HG03378 (cell line): ENCODE measurements around the gene POR.
"Not testable (repeated sequence)": the region's sequence is repeated elsewhere in the genome, so short reads cannot be mapped to it uniquely, and the experiment has no call there.

Experiments
- ATAC-seq: cut with Tn5 transposase; IDR thresholded peaks from one replicate; pipeline ENCODE4 v1.9.1; 2021; ENCODE audit warnings: mild to moderate bottlenecking, moderate library complexity; ENCODE audit not compliant: unreplicated experiment

The POR gene

DNA sequence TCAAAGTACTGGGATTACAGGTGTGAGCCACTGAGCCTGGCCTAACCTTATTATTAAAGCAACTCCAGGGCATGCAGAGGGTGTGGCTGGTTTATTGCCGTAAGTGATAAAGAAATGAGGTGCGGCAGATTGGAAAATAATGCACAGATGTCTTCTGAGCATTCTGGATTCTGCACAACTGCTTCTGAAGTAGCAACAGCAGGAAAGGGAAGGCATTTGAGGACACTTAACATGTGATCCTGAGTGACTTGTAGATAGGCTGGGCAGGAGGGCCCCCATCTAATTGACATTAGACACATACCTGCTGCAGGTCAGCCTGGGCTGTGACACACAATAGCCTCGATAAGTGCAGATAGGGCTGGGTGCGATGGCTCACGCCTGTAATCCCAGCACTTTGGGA lies 30.5 kb upstream of the POR start:
- ATAC-seq: no peak

DNA sequence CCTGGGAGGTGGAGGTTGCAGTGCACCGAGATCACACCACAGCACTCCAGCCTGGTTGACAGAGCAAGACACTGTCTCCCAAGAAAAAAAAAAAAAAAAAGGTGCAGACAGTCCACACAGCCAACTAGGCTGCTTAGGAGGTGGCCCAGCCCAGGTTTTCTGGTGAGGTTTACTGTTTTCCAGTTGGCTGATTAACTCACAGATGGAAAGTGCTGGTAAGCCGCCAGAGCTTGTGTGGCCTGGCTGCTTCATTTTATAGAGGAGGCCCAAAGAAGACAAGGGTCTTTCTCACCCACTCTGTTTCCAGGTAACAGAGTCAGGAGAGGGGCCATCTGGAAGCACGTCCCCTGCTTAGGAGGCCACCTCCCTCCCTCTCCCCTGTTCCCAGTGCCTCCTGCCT lies 29.9 kb upstream of the POR start:
- no peak for ATAC-seq

DNA sequence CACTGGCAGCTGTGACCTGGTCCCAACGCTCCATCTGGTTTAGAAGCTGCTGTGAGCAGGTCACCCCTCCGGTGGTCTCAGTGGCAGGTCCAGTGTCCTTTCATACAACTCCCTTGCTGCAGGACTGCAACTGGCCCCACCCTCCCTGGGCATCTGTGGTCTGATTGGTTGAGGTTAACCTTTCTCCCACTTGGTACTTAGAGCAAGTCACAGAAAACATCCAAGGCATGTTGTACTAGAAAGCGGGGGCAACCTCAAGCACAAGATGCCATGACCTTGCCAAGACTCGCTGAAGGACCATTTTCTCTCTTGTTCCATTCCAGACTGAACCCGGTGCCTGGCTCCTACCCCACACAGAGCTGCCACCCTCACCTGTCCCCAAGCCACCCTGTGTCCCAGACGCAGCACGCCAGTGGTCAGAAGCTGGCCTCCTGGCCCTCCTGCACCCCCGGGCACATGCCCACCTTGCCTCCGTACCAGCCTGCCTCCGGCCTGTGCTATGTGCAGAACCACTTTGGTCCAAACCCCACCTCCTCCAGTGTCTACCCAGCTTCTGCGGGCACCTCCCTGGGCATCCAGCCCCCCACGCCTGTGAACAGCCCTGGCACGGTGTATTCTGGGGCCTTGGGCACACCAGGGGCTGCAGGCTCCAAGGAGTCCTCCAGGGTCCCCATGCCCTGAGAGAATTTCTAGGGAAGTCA lies 27.1 kb upstream of the POR start:
- ATAC-seq: no peak

DNA sequence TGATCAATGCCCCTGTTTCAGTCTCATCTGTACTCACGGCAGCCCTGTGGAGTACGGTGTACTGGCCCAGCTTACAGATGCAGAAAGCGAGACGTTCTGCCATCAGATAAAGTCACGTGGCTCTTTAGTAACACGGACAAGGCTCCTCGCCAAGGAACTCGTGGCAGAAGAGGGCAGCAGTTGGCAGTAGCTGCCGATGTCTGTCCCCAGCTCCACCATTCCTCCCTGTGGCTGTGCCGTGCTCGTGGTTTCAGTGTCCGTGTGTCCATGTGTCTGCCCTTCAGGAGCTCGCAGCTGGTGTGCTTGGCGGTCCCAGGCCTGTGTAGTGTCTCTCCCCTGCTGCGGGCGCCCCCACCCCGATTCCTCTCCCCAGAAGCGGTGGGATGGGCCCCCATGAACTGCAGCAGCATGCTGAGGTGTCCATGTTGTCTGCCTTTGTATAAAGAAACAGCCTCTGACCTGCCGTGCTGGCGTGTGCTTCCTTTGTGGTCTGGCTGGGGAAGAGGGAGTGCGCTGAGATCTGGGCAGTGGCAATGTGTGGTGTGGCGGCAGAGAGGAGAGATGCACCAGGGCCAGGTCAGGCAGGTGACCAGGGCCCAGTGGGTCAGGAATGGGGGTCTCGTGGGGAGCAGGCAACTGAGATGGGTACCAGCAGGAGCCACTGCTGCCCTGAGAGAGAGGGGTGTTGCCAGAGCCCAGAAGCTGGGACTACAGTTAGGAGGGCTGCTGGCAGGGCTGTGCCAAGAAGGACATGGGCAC lies 26.3 kb upstream of the POR start:
- ATAC-seq: no peak

DNA sequence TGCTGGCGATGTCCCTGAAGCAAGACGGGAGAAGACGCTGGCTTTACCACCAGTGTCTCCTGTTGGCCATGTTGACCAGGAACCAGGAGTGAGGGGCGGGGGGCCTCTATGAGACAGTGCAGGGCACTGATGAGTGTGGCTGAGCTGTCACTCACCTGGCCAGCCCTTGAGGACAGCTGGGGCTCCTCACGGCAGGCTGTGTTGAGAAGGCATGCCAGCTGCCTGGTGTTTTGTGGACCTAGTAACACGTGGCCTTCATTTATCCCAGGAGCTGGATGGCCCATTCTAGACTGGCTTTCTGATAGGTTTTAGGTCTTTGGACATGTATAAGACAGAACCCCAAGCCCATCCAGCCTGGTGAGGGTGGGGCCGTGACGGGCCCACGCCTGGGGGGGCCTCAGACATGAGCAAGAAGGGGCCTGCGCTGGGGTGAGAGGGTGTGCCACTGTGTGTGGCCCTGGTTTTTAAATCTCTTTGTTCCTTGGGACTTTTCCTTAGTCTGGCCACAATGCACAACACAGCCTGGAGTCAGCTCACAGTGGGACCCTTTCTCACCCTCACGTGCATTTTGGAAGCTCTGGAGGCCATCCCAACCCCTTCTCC lies 25.6 kb upstream of the POR start:
- ATAC-seq: no peak

DNA sequence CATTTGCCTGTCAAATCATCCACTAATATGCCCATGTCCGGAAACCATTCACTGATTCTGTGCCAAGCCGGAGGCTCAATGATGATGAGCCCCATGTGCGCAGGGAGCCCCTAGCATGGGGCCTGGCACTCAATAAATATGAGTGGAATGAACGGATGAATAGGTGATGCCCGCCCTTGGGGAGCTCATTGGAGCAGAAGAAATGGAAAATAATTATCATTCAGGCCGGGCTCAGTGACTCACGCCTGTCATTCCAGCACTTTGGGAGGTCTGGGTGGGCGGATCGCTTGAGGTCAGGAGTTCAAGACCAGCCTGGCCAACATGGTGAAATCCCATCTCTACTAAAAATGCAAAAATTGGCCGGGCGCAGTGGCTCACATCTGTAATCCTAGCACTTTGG lies 25.1 kb upstream of the POR start:
- no peak for ATAC-seq

DNA sequence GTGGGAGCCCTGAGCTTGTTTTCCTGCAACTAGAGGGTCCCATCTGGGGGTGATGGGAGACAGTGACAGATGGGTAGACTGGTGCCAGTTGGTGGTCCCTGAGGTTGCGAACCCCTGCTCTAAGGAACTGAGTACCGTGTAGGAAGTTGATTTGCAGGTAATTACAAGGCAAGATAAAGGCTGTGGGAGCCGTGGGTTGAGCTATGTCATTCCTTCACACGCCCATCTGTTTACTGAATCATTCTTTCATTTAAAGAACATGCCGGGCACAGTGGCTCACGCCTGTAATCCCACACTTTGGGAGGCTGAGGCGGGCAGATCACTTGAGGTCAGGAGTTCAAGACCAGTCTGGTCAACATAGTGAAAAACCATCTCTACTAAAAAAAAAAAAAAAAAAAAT lies 23.7 kb upstream of the POR start:
- not testable (repeated sequence) for ATAC-seq

DNA sequence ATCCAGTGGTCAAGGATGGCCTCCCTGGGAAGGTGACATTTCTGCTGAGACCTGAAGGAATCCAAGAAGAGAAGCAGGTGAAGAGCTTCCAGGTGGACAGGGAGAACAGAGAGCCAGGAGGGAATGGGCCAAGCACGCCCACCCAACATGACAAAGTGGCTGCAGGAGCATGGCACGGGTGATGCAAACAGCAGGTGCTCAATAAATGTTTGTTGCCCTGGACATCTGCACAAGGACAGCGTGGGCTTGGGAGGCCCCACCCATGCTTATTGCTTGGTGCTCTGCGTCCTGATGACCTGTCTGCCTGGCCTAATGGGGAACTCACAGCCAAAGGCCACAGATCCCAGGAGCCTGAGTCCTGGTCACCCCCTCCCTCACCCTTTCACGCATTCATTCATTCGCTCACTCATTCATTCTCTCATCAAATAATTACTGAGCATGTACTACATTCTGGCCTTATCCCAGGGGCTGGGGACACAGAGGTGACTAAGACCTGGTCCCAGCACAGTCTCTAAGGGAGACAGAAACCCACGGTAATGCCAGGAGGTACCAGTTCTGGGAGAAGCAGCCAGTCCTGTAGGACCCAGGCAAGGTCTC lies 23.0 kb upstream of the POR start:
- no peak for ATAC-seq

DNA sequence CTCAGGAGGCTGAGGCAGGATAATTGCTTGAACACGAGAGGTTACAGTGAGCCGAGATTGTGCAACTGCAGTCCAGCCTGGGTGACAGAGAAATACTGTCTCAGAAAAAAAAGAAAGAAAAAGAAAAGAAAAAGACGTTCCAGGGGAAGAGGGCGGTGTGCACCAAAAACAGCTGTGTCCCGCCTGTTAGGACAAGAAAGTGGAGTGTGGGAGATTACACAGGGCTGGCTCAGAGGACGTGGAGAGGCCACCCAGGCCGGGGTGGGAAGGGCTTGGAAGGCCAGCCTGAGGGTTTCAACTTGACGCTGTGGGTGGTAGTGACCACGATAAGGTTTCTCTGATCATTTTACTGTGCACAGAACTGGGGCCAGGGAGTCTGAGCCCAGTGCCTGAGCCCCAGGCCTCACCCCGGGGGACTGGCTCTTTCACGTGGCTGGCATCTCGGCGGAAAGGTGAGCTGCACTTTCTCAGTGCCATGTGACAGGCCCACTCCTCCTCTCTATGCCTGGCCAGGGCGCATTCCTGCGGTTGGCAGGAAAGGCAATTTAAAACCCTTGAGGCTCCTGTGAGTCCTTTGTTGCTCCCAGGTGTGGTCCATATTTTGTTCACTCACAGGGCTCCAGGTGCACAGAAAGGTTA lies 22.2 kb upstream of the POR start:
- no peak for ATAC-seq

DNA sequence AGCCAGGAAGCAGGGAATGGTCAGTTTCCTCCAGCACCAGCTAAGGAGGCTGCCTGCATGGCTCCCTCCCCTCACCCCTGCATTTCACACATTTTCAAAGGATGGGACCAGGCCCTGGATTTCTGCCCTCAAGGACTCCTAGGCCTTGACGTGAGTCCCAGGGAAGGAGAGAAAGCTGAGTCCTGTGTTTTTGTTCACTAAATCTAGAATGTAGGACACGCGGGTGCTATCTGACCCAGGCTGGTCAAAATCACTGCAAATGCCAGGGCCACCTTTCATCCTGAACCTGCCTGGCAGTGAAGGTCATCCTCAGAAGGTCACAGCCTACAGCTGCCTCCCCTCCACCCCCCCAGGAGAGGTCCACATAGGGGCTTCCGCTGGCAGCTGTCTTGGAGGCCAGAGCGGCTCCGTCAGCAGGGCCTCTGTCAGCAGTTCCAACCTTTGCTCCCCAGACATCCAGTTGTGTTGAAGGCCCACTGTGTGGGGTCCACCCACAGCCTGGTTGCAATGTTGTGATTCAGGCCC lies 18.1 kb upstream of the POR start:
- ATAC-seq: no peak

DNA sequence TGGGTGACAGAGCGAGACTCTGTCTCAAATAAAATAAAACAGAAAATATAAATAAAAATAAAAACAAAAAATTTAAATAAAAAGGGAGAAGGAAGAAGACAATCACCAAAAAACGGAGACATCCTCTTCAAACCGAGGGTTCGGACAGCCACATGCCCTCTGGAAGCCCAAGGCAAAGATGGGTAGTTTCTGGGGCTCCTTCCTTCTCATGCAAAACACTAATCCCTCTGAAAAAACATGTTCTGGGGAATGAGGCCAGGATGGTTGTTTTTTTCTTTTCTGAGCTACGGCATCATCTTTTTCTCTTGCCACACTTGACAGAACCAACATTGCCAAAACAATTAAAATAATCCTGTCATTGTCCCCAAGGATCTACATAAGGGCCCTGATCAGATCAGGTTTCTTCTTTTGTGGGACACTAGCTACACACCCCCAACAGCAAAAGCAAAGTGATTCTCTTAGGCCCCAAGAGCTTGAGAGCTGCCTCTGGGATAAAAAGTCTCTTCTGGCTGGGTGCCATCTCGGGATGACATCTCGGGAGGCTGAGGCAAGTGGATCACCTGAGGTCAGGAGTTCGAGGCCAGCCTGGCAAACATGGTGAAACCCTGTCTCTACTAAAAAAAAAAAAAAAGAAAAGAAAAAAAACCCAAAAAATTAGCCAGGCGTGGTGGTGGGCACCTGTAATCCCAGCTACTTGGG lies 14.2 kb upstream of the POR start:
- no peak for ATAC-seq

DNA sequence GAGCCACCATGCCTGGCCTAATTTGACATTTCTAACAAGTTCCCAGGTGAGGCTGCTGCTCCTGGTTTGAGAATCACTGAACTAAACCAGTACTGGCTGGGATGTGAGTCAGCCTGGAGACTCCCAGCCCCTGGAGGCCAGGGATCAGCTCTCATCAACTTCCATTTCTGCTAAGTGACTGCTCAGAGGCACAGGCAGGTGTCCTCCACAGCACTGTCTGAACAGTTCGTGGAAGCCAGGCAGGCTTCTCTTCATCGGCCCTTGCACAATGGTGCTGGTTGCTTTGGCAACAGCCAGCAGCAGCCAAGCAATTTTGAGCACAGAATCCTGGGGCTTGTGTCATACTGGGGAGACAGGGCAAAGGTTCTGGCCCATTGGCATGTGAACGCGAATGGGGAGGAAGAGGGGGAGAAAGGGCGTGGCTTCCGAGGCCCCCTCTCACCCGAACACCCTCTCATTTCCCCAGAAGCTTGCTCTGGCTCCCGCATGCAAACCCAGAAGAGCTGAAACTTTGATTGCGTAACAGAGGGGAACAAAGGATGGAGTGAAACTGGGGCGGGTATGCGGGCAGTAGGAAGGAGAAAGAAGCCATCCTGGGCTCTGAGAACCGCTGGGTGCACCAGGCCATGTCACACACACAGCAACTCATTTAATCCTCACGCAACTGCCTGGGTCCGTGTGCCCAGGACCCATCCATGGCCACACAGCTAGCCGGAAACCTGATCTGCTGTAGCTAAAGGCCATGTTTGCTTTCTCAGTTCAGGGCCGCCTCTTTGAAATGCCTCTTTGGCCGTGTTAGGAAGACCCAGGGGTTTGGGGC lies 9.0 kb upstream of the POR start:
- ATAC-seq: no peak

DNA sequence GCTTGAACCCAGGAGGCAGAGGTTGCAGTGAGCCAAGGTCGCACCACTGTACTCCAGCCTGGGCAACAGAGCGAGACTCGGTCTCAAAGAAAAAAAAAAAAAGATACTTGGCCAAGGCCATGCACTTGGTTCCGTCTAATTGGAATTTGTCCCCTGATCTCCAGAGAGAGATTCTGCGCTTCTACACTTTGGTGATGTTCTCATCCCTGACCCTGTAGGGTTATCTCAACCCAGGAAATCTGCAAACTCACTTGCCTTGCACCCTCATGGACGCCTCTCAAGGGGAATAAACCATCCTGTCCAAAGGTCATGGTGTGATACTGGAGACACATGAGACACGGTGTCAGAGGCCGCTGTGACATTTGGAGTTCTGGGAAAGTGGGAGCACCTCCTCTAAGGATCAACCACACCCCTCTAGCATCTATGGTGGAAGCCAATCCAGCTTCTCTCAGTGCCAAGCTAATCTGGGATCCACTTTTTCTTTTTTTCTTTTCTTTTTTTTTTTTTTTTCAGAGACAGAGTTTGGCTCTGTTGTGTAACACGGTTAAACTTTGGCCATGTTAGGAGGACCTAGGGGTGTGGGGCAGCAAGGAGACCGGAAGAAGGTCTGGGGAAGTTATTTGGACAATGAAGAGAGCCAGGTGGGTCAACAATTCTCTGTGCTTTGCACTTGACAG lies 7.8 kb upstream of the POR start:
- ATAC-seq: no peak

DNA sequence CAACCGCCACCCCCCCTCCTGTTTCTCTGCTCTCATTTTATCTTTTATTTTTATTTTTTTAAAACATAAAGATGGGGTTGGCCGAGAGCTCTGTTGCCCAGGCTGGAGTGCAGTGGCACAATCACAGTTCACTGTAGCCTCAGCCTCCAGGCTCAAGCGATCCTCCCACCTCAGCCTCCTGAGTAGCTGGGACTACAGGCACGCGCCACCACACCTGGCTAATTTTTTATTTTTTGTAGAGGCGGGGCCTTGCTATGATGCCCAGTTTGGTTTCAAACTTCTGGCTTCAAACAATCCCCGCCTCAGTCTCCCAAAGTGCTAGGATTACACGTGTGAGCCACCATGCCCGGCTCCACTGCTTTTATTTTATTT lies 7.3 kb upstream of the POR start:
- ATAC-seq: not testable (repeated sequence)

DNA sequence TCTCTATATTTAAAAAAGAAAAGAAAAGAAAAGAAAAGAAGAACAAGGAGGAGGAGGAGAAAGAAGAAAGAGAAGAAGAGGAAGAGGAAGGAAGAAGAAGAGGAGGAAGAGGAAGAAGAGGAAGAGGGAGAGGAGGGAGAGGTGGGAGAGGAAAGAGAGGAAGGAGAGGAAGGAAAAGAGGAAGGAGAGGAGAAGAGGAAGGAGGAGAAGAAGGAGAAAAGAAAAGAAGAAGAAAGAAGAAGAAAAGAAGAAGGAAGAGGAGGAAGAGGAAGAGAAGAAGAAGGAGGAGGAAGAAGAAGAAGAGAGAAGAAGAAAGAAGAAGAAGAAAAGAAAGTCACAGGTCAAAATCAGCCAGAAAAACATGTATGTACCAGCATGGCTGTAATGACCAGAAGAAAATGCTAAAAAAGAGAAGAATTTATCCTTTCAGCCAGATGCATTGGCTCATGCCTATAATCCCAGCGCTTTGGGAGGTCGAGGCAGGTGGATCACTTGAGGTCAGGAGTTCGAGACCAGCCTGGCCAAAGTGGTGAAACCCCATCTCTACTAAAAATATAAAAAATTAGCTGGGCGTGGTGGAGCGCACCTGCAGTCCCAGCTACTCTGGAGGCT lies 5.3 kb upstream of the POR start:
- ATAC-seq: no peak

DNA sequence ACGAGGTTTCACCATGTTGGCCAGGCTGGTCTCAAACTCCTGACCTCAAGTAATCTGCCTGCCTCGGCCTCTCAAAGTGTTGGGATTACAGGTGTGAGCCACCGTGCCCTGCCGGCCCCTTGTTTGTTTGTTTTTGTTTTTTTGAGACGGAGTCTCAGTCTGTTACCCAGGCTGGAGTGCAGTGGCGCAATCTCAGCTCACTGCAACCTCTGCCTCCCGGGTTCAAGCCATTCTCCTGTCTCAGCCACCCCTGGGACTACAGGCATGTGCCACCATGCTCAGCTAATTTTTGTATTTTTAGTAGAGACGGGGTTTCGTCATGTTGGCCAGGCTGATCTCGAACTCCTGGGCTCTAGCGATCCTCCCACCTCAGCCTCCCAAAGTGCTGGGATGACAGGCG lies 3.8 kb upstream of the POR start:
- not testable (repeated sequence) for ATAC-seq

DNA sequence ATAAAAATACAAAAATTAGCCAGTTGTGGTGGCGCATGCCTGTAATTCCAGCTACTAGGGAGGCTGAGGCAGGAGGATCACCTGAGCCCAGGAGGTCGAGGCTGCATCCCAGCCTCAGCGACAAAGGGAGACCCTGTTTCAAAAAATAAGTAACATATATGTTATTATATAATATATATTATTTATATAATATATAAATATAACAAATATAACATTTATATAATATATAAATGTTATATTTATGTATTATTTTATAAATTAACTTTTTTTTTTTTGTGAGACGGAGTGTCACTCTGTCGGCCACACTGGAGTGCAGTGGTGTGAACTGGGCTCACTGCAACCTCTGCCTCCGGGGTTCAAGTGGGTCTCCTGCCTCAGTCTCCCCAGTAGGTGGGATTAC lies 1.5 kb upstream of the POR start:
- no peak for ATAC-seq

DNA sequence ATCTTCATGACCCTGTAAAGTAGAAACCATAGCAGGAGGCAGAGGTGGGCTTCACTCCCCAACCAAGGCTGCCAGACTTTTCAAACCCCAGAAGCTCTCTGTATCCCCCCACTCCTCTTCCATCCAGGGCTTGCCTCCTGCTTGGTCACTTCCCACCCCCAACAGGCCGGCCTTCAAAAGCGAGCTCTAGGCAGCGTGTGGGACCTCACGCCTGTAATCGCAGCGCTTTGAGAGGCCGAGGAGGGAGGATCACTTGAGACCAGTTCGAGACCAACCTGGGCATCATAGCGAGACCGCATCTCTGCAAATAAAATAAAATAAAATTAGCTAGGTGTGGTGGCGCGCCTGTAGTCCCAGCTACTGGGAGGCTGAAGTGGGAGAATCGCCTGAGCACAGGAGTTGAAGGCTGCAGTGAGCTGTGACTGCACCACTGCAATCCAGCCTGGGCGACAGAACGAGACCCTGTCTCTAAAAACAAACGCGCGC lies 743 bp upstream of the POR start:
- peak; percentile 5 for ATAC-seq
